ENCODE data around the gene CASD1.

DNA sequence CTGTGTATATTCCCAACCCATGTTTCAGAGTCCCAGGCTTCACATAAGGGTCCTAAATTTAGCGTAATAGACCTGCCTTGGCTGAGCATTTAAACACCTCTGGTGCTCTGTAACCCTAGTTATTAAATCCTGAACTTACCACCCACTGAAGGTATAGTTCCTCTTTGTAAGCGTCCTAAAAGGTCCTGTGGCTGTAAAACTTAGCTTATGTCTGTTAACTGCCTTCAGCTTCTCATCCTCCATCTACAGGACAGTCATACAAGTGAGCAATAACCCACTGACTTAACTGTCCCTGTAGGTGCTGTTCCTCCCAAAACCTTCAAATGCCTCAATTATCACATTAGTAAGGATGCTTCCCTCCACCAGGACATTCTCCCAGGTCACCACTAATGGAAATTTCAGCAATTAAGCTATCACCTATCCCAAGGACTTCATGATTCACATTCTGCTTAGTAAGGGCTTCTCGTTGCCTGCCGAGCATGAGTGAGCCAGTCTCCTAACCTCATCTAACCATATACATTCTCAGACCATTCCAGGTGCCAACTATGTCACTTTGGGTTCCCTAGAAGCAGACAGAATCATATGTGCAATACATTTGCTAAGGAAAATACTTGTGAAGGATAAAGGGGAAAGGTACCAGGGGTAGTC, 55.8 kb downstream of the CASD1 start:
- TF ChIP-seq EZH2 (IDR thresholded peaks at IDR 0.05; ENCODE audit: insufficient read depth, poor library complexity, severe bottlenecking) (no peak), EZH2phosphoT487 (IDR thresholded peaks at IDR 0.05; ENCODE audit: insufficient read depth, low read depth) (no peak)
